H1 (cell line): ENCODE results near the gene PTGES2. TPM values are rescaled to one million over a fixed set of nuclear protein-coding genes. Genes with fewer than 3 reads are reported as not detected.

Source experiments
- POU5F1 ChIP-seq: IDR thresholded peaks from 2 replicates; pipeline ENCODE4 v1.6.1; 2011; ENCODE audit warnings: low read depth, mild to moderate bottlenecking, low read length, moderate library complexity
- polyA plus RNA-seq, 7 experiments: library from polyadenylated mRNA; depleted of rRNA in 3 of 7; stranded (reverse) in 5 of 7; unstranded in 2 of 7; fragments of >200 nt in 5 of 7; fragments of 200-250 nt in 2 of 7; gene quantifications; 1 replicate in 5 of 7; 2 replicates in 1 of 7; 4 replicates in 1 of 7; pipeline versions ENCODE4 v1.2.1 to v1.2.3, GENCODE V29; 2011 to 2013; ENCODE audit warnings: missing spikeins in 2 of 7, mixed read lengths in 2 of 7
- total RNA-seq: library from RNA; stranded (reverse); fragmentation: NEBNext Ultra II Directional; extraction: Animal tissue kit (Norgen Biotek cat#: 25700); gene quantifications from 2 replicates; pipeline ENCODE4 v1.2.1, GENCODE V29; 2021

PTGES2 gene
- total and polyA plus RNA-seq, 2 of the 8 experiments (the other 6 are each of a cell fraction or from before 2014, with no cell fraction given) = 80.7 to 81.2 TPM

GRCh38 chr9:128107468-128108268 lies 19.9 kb downstream of the PTGES2 start (continued):
- TF ChIP-seq POU5F1 = no peak
